Neural cell (in vitro differentiated cells): ENCODE data around the gene ASAP3.

ENCODE experiments used
- CTCF ChIP-seq: fragments of 450-650 bp; IDR thresholded peaks from 2 replicates; pipeline ENCODE4 v1.5.1; 2014; ENCODE audit warnings: antibody characterized with exemption, mild to moderate bottlenecking, moderate library complexity; ENCODE audit not compliant: poor library complexity, severe bottlenecking
- EZH2 ChIP-seq: fragments of 200-600, 300-800 bp; shearing (Covaris generic), sonication (generic); IDR thresholded peaks from 2 replicates; pipeline ENCODE4 v1.6.1; 2014; ENCODE audit warnings: antibody characterized with exemption, low read length, borderline replicate concordance, mild to moderate bottlenecking; ENCODE audit not compliant: insufficient read depth, poor library complexity, severe bottlenecking
- RAD21 ChIP-seq: fragments of 450-650 bp; conservative IDR thresholded peaks from 2 replicates; pipeline ENCODE4 v1.6.1; 2014; ENCODE audit warnings: antibody characterized with exemption, mild to moderate bottlenecking, moderate library complexity
- TAF1 ChIP-seq: IDR thresholded peaks from 2 replicates; pipeline ENCODE4 v1.6.1; 2012; ENCODE audit warnings: low read depth

- TF ChIP-seq EZH2: no peak
- TF ChIP-seq RAD21: no peak
- TF ChIP-seq CTCF: no peak
- no peak for TF ChIP-seq TAF1
These were observed 22.9 kb downstream of the ASAP3 start for GRCh38 chr1:23461050-23461449.
